Measurements from ENCODE around the gene COPRS. TPM values are rescaled to one million over a fixed set of nuclear protein-coding genes. Genes with fewer than 3 reads are reported as not detected.

The COPRS gene
- total and polyA plus RNA-seq, 2 of the 8 experiments (the other 6 are each of a cell fraction or from before 2014, with no cell fraction given) = 40.9 to 49.3 TPM

GRCh38 chr17:31888124-31888523 lies 29.1 kb upstream of the COPRS start:
- no peak overlapping the region for H3K27ac ChIP-seq (ENCODE audit: low read depth, low read length)
- TF ChIP-seq ATF2 (IDR thresholded peaks at IDR 0.05; ENCODE audit: low read length) = no peak
- TF ChIP-seq TEAD4 (IDR thresholded peaks at IDR 0.05; ENCODE audit: low read depth, low read length) = no peak
- no peak for TF ChIP-seq CHD1 (IDR thresholded peaks at IDR 0.05; ENCODE audit: low read depth, low read length)
- no peak for TF ChIP-seq RAD21 (IDR thresholded peaks at IDR 0.05 in 1 of 2, conservative IDR thresholded peaks at IDR 0.05 in 1 of 2; ENCODE audit: low read depth in 2 of 2, low read length in 2 of 2)
- TF ChIP-seq EP300 (IDR thresholded peaks at IDR 0.05; ENCODE audit: borderline replicate concordance in 1 of 2, low read depth in 2 of 2, low read length in 2 of 2) = no peak
- no peak for TF ChIP-seq TAF7 (optimal IDR thresholded peaks at IDR 0.05; ENCODE audit: borderline replicate concordance, low read depth, low read length)
- TF ChIP-seq RXRA (IDR thresholded peaks at IDR 0.05; ENCODE audit: insufficient read depth, low read depth, low read length) = no peak
- no peak for TF ChIP-seq NRF1 (IDR thresholded peaks at IDR 0.05; ENCODE audit: low read depth, low read length)
- no peak for TF ChIP-seq POLR2AphosphoS5 (IDR thresholded peaks at IDR 0.05; ENCODE audit: low read depth, low read length)
- no peak for TF ChIP-seq RNF2 (IDR thresholded peaks at IDR 0.05; ENCODE audit: borderline replicate concordance, low read depth, low read length, missing control alignments, poor library complexity, severe bottlenecking)
- TF ChIP-seq POLR2A (IDR thresholded peaks at IDR 0.05; ENCODE audit: control extremely low read depth in 1 of 2, low read depth in 2 of 2, low read length in 2 of 2) = no peak
- no peak for TF ChIP-seq RBBP5 (IDR thresholded peaks at IDR 0.05; ENCODE audit: borderline replicate concordance, low read depth, low read length)

More at GRCh38 chr17:31888124-31888523, 29.1 kb upstream of the COPRS start:
- H3K9me3 ChIP-seq (ENCODE audit: insufficient read depth in 2 of 2, low read depth in 1 of 2, low read length in 1 of 2) = no peaks in the 10 kb centered on the region
- no peak overlapping the region for H3K4ac ChIP-seq (replicated peaks; ENCODE audit: insufficient read length, low read depth, low read length)
- H3K27me3 ChIP-seq (replicated peaks in 1 of 4; ENCODE audit: control insufficient read depth in 3 of 4, extremely low read depth in 1 of 4, insufficient read depth in 3 of 4, low read length in 3 of 4) = no peaks in the 10 kb centered on the region
- no peak overlapping the region for H2AFZ ChIP-seq (ENCODE audit: low read length)
- H4K8ac ChIP-seq (ENCODE audit: extremely low read depth, insufficient read depth, low read length) = no peak overlapping the region
- H3K56ac ChIP-seq (replicated peaks; ENCODE audit: insufficient read length, low read depth, low read length) = no peak overlapping the region
- no peak overlapping the region for H3K4me2 ChIP-seq (ENCODE audit: insufficient read depth in 1 of 2, low read depth in 2 of 2, low read length in 2 of 2)
- no peak overlapping the region for H3K14ac ChIP-seq (ENCODE audit: insufficient read length)
- no peak overlapping the region for H2BK20ac ChIP-seq (ENCODE audit: low read length)
- no peak overlapping the region for H4K91ac ChIP-seq (replicated peaks; ENCODE audit: insufficient read length, low read length)
- H2BK12ac ChIP-seq (ENCODE audit: low read depth, low read length) = no peak overlapping the region
- H3K18ac ChIP-seq (ENCODE audit: extremely low read depth, low read length) = no peak overlapping the region
- no peak for FAIRE-seq
- H3K4me1 ChIP-seq (replicated peaks in 1 of 4; ENCODE audit: control insufficient read depth in 3 of 4, insufficient read depth in 4 of 4, low read length in 3 of 4) = no peaks in the 10 kb centered on the region
- no peaks in the 10 kb centered on the region for H4K20me1 ChIP-seq (replicated peaks in 1 of 2; ENCODE audit: control insufficient read depth in 1 of 2, insufficient read depth in 2 of 2, low read length in 2 of 2)
- H3K9ac ChIP-seq (replicated peaks in 1 of 4; ENCODE audit: extremely low read depth in 1 of 4, low read depth in 3 of 4, low read length in 3 of 4) = no peak overlapping the region
- H2BK15ac ChIP-seq (ENCODE audit: low read length) = no peak overlapping the region
- POLR2A ChIA-PET (ENCODE audit: partially characterized antibody) = interaction anchor here (1.8 kb wide), 1 partner anchor 13 kb away, joined by 4 read pairs; no protein-coding TSS in a partner anchor
- H3K79me1 ChIP-seq (ENCODE audit: low read depth, low read length) = no peaks in the 10 kb centered on the region
- WGBS, 2 experiments (ENCODE audit: extremely low coverage in 1 of 2, insufficient coverage in 1 of 2, insufficient read length in 1 of 2, insufficient replicate concordance in 2 of 2, low coverage in 1 of 2, low lambda C conversion rate in 2 of 2, missing lambda C conversion rate in 1 of 2) = 88% methylated on average over 4 of the region's 4 CpGs; no CpG with 5 or more reads in 1 of the 2 experiments
- H3K79me2 ChIP-seq (ENCODE audit: control insufficient read depth in 1 of 2, insufficient read depth in 2 of 2, low read length in 2 of 2) = no peaks in the 10 kb centered on the region
- no peak overlapping the region for H4K5ac ChIP-seq (ENCODE audit: insufficient read length, low read depth, low read length)
- DNase-seq (ENCODE audit: low read depth in 1 of 2, low spot score in 2 of 2) = no peak
- no peak overlapping the region for H2BK120ac ChIP-seq (replicated peaks; ENCODE audit: low read depth, low read length)
- H3K23ac ChIP-seq (ENCODE audit: insufficient read length) = no peak overlapping the region
- no peak overlapping the region for H2BK5ac ChIP-seq (ENCODE audit: low read depth, low read length)
- no peaks in the 10 kb centered on the region for H3K23me2 ChIP-seq (ENCODE audit: low read depth, low read length)
- CTCF ChIA-PET (ENCODE audit: partially characterized antibody) = interaction anchor here (0.6 kb wide), 1 partner anchor 247 kb away, joined by 4 read pairs; no protein-coding TSS in a partner anchor
- no peak overlapping the region for H2AK5ac ChIP-seq (ENCODE audit: low read depth, low read length)
- no peak overlapping the region for H3K4me3 ChIP-seq (ENCODE audit: extremely low read depth in 1 of 4, insufficient read depth in 2 of 4, low read depth in 3 of 4, low read length in 4 of 4)
- H3K36me3 ChIP-seq (ENCODE audit: control insufficient read depth in 2 of 4, insufficient read depth in 4 of 4, low read length in 3 of 4) = peaks cover 15 to 82% (median 56%) of the 10 kb centered on the region in 4 experiments
